GM23338 (cell line): ENCODE measurements around the gene DCHS1. TPM values are rescaled to one million over a fixed set of nuclear protein-coding genes. Genes with fewer than 3 reads are reported as not detected.

ENCODE experiments used
- ATAC-seq: fragments of 200-7000 bp; cut with Tn5 transposase; 3 replicates; pipeline ENCODE4 v1.9.1; 2020
- DNase-seq: peaks from one replicate; pipeline ENCODE4 v3.0.0-alpha.2; 2015; ENCODE audit warnings: low spot score
- H2AFZ ChIP-seq: fragments of 200-600 bp; sonication (generic); 2 replicates; pipeline ENCODE4 v1.8.0; 2016; ENCODE audit warnings: antibody characterized with exemption, mild to moderate bottlenecking, moderate library complexity
- H3F3A ChIP-seq: fragments of 200-600 bp; sonication (generic); replicated peaks from 2 replicates; pipeline ENCODE4 v1.8.0; 2017; ENCODE audit warnings: antibody characterized with exemption, mixed run types, low read depth
- H3K27ac ChIP-seq: fragments of 200-600 bp; sonication (generic); 2 replicates; pipeline ENCODE4 v1.6.1; 2016; ENCODE audit warnings: low read depth
- H3K27me3 ChIP-seq: fragments of 200-600 bp; sonication (generic); 2 replicates; pipeline ENCODE4 v1.8.0; 2016; ENCODE audit warnings: mild to moderate bottlenecking, mixed run types, moderate library complexity; ENCODE audit not compliant: insufficient read depth
- H3K36me3 ChIP-seq: fragments of 200-600 bp; sonication (generic); 2 replicates; pipeline ENCODE4 v1.8.0; 2016; ENCODE audit warnings: mild to moderate bottlenecking; ENCODE audit not compliant: insufficient read depth
- H3K4me1 ChIP-seq: fragments of 200-600 bp; sonication (generic); 2 replicates; pipeline ENCODE4 v1.8.0; 2016; ENCODE audit warnings: mild to moderate bottlenecking, moderate library complexity; ENCODE audit not compliant: insufficient read depth
- H3K4me2 ChIP-seq: fragments of 200-600 bp; sonication (generic); 2 replicates; pipeline ENCODE4 v1.7.1; 2017; ENCODE audit warnings: mixed run types
- H3K4me3 ChIP-seq: fragments of 200-600 bp; sonication (generic); 2 replicates; pipeline ENCODE4 v1.6.1; 2016; ENCODE audit warnings: mixed run types
- H3K79me2 ChIP-seq: fragments of 200-600 bp; sonication (generic); replicated peaks from 2 replicates; pipeline ENCODE4 v1.8.0; 2017; ENCODE audit warnings: mild to moderate bottlenecking; ENCODE audit not compliant: insufficient read depth
- H3K9me2 ChIP-seq: fragments of 200-600 bp; sonication (generic); 2 replicates; pipeline ENCODE4 v1.8.0; 2017; ENCODE audit not compliant: insufficient read depth
- H4K20me1 ChIP-seq: fragments of 200-600 bp; sonication (generic); replicated peaks from 2 replicates; pipeline ENCODE4 v1.8.0; 2017; ENCODE audit warnings: mild to moderate bottlenecking; ENCODE audit not compliant: insufficient read depth
- H3K27ac Mint-ChIP-seq: 2 replicates; pipeline ENCODE4 v1.8.0; 2020; ENCODE audit warnings: inconsistent platforms, mild to moderate bottlenecking, moderate library complexity, mixed read lengths
- H3K27me3 Mint-ChIP-seq: 3 replicates; pipeline ENCODE4 v1.8.0; 2022; ENCODE audit warnings: low read depth, mild to moderate bottlenecking, moderate library complexity, mixed read lengths, inconsistent platforms; ENCODE audit not compliant: insufficient read depth, poor library complexity
- H3K36me3 Mint-ChIP-seq: 3 replicates; pipeline ENCODE4 v1.8.0; 2021; ENCODE audit warnings: low read depth, mild to moderate bottlenecking, inconsistent platforms, moderate library complexity, mixed read lengths
- H3K4me1 Mint-ChIP-seq: 3 replicates; pipeline ENCODE4 v1.8.0; 2020; ENCODE audit warnings: mild to moderate bottlenecking, inconsistent platforms, mixed read lengths
- H3K4me3 Mint-ChIP-seq: 3 replicates; pipeline ENCODE4 v1.8.0; 2021; ENCODE audit warnings: moderate library complexity, mild to moderate bottlenecking, inconsistent platforms, mixed read lengths
- H3K9me3 Mint-ChIP-seq: 3 replicates; pipeline ENCODE4 v1.8.0; 2020; ENCODE audit warnings: moderate library complexity, mild to moderate bottlenecking, inconsistent platforms, mixed read lengths
- CREB1 ChIP-seq: fragments of 250-450 bp; sonication (Bioruptor Pico); IDR thresholded peaks from 2 replicates; pipeline ENCODE4 v1.5.0; 2020; ENCODE audit warnings: low read depth, mild to moderate bottlenecking, moderate library complexity
- CTCF ChIP-seq, 2 experiments: fragments of 200-600 bp in 1 of 2; sonication (generic) in 1 of 2; conservative IDR thresholded peaks; 2 replicates each; pipeline versions ENCODE4 v1.5.1 to v1.6.1; 2016 to 2017; ENCODE audit warnings: antibody characterized with exemption in 2 of 2, low read depth in 2 of 2, mild to moderate bottlenecking in 2 of 2, moderate library complexity in 1 of 2
- ETS1 ChIP-seq: IDR thresholded peaks from 2 replicates; pipeline ENCODE4 v1.6.1; 2016; ENCODE audit warnings: antibody characterized with exemption
- EZH2 ChIP-seq: fragments of 200-600 bp; sonication (generic); IDR thresholded peaks from one replicate; pipeline ENCODE4 v1.8.0; 2017; ENCODE audit warnings: antibody characterized with exemption, mild to moderate bottlenecking, low read depth; ENCODE audit not compliant: unreplicated experiment
- EZH2phosphoT487 ChIP-seq: fragments of 200-600 bp; sonication (generic); IDR thresholded peaks from one replicate; pipeline ENCODE4 v1.8.1; 2018; ENCODE audit warnings: antibody characterized with exemption; ENCODE audit not compliant: unreplicated experiment
- JUNB ChIP-seq: IDR thresholded peaks from one replicate; pipeline ENCODE4 v1.6.1; 2016; ENCODE audit warnings: antibody characterized with exemption; ENCODE audit not compliant: unreplicated experiment
- NANOG ChIP-seq: IDR thresholded peaks from 2 replicates; pipeline ENCODE4 v1.6.1; 2016; ENCODE audit warnings: antibody characterized with exemption, borderline replicate concordance
- POLR2AphosphoS5 ChIP-seq: IDR thresholded peaks from 2 replicates; pipeline ENCODE4 v1.6.1; 2016; ENCODE audit warnings: antibody characterized with exemption, low read depth
- REST ChIP-seq: IDR thresholded peaks from one replicate; pipeline ENCODE4 v1.6.1; 2018; ENCODE audit warnings: antibody characterized with exemption; ENCODE audit not compliant: unreplicated experiment
- STAT1 ChIP-seq: IDR thresholded peaks from one replicate; pipeline ENCODE4 v1.6.1; 2016; ENCODE audit warnings: antibody characterized with exemption; ENCODE audit not compliant: unreplicated experiment
- ZNF114 ChIP-seq: fragments of 250-450 bp; sonication (Bioruptor Pico); IDR thresholded peaks from 2 replicates; pipeline ENCODE4 v1.5.0; 2020; ENCODE audit warnings: mild to moderate bottlenecking, moderate library complexity
- ZNF331 ChIP-seq: fragments of 250-450 bp; sonication (Bioruptor Pico); IDR thresholded peaks from 2 replicates; pipeline ENCODE4 v1.5.0; 2020; ENCODE audit warnings: low read depth, mild to moderate bottlenecking, moderate library complexity
- ZNF462 ChIP-seq: fragments of 250-450 bp; sonication (Bioruptor Pico); IDR thresholded peaks from 2 replicates; pipeline ENCODE4 v1.5.0; 2020; ENCODE audit warnings: mild to moderate bottlenecking, moderate library complexity
- polyA plus RNA-seq: library from polyadenylated mRNA; unstranded; fragments of >200 nt; fragmentation: Nextera tagmentation; extraction: Ambion mirVana; gene quantifications from 2 replicates; pipeline ENCODE4 v1.2.1, GENCODE V29; 2016
- total RNA-seq: library from RNA; depleted of rRNA; stranded (reverse); fragments of >200 nt; shearing (Covaris generic); gene quantifications from 2 replicates; pipeline ENCODE4 v1.2.3, GENCODE V29; 2014

DCHS1 gene
- total and polyA plus RNA-seq, 2 experiments from 2014 or later: 2.3 to 20.7 TPM

- DNase-seq (no peak), ATAC-seq (no peak)
- H3K4me3 ChIP-seq: no peak overlapping the region
- H3K36me3 Mint-ChIP-seq: no peaks in the 10 kb centered on the region
- TF ChIP-seq ZNF114 (CRISPR knock-in tag) (no peak), CREB1 (CRISPR knock-in tag) (no peak), NANOG (no peak), REST (no peak), ETS1 (no peak), CTCF (conservative IDR thresholded peaks at IDR 0.05; ENCODE audit: low read depth in 2 of 2) (no peak), STAT1 (no peak), POLR2AphosphoS5 (no peak), EZH2phosphoT487 (no peak), EZH2 (no peak), ZNF462 (no peak), ZNF331 (CRISPR knock-in tag) (no peak), JUNB (no peak)
- peaks cover 3% of the 10 kb centered on the region for H3K27me3 Mint-ChIP-seq
- no peaks in the 10 kb centered on the region for H3F3A ChIP-seq
- H3K4me1 Mint-ChIP-seq: peaks cover 5% of the 10 kb centered on the region
- H3K4me3 Mint-ChIP-seq: no peak overlapping the region
- H3K79me2 ChIP-seq: no peaks in the 10 kb centered on the region
- no peaks in the 10 kb centered on the region for H3K36me3 ChIP-seq
- H4K20me1 ChIP-seq: no peaks in the 10 kb centered on the region; the same call in 1 of the 2 replicates
- H3K27ac ChIP-seq: no peak overlapping the region
- peaks cover 6% of the 10 kb centered on the region; the same call in 1 of the 2 replicates for H3K27me3 ChIP-seq
- H3K27ac Mint-ChIP-seq: no peak overlapping the region
- no peaks in the 10 kb centered on the region for H3K4me1 ChIP-seq
- no peak overlapping the region for H3K4me2 ChIP-seq
- no peaks in the 10 kb centered on the region for H3K9me3 Mint-ChIP-seq
- H2AFZ ChIP-seq: no peak overlapping the region
- no peaks in the 10 kb centered on the region for H3K9me2 ChIP-seq
Observed at GRCh38 chr11:6574816-6575715, 80.5 kb downstream of the DCHS1 start.
